ENCODE measurements around the gene MED12L.

MED12L gene

GRCh38 chr3:151316267-151316991, 231.0 kb downstream of the MED12L start, which contains the start of gene GPR87:
TSS of gene GPR87 (minus strand) at chr3:151316820. CDS start at chr3:151300100, 16,720 bp downstream.
- Mint-ChIP-seq H3K9me3 (no peaks in the 10 kb centered on the region), H3K27me3 (no peaks in the 10 kb centered on the region), H3K36me3 (ENCODE audit: low read depth) (no peaks in the 10 kb centered on the region), H3K27ac (peak within 1 kb of the TSS; percentile 97), H3K4me1 (ENCODE audit: low read depth) (peaks cover 52% of the 10 kb centered on the region), H3K4me3 (peak within 1 kb of the TSS; percentile 65)
- DNase-seq, result no peak

GRCh38 chr3:151318313-151318712, 232.8 kb downstream of the MED12L start:
- no peaks in the 10 kb centered on the region for H3K27me3 Mint-ChIP-seq
- H3K4me3 Mint-ChIP-seq, result peak overlapping the region; percentile 37
- peaks cover 59% of the 10 kb centered on the region for H3K4me1 Mint-ChIP-seq (ENCODE audit: low read depth)
- no peaks in the 10 kb centered on the region for H3K9me3 Mint-ChIP-seq
- peak overlapping the region; percentile 55 for H3K27ac Mint-ChIP-seq
- no peak for DNase-seq
- no peaks in the 10 kb centered on the region for H3K36me3 Mint-ChIP-seq (ENCODE audit: low read depth)

GRCh38 chr3:151318991-151319390, 233.5 kb downstream of the MED12L start:
- DNase-seq, result no peak
- no peaks in the 10 kb centered on the region for H3K27me3 Mint-ChIP-seq
- peak overlapping the region; percentile 57 for H3K27ac Mint-ChIP-seq
- no peak overlapping the region for H3K4me3 Mint-ChIP-seq
- H3K9me3 Mint-ChIP-seq, result no peaks in the 10 kb centered on the region
- H3K36me3 Mint-ChIP-seq (ENCODE audit: low read depth), result no peaks in the 10 kb centered on the region
- peaks cover 66% of the 10 kb centered on the region for H3K4me1 Mint-ChIP-seq (ENCODE audit: low read depth)

- H3K27ac Mint-ChIP-seq, result peak overlapping the region; percentile 80
- H3K9me3 Mint-ChIP-seq, result no peaks in the 10 kb centered on the region
- no peaks in the 10 kb centered on the region for H3K36me3 Mint-ChIP-seq (ENCODE audit: low read depth)
- H3K4me3 Mint-ChIP-seq, result no peak overlapping the region
- H3K27me3 Mint-ChIP-seq, result no peaks in the 10 kb centered on the region
- peaks cover 66% of the 10 kb centered on the region for H3K4me1 Mint-ChIP-seq (ENCODE audit: low read depth)
- no peak for DNase-seq
Measured at GRCh38 chr3:151319628-151320027, 234.2 kb downstream of the MED12L start.

GRCh38 chr3:151320131-151320530, 234.7 kb downstream of the MED12L start:
- no peaks in the 10 kb centered on the region for H3K9me3 Mint-ChIP-seq
- H3K4me1 Mint-ChIP-seq (ENCODE audit: low read depth), result peaks cover 63% of the 10 kb centered on the region
- no peak for DNase-seq
- no peak overlapping the region for H3K4me3 Mint-ChIP-seq
- no peaks in the 10 kb centered on the region for H3K27me3 Mint-ChIP-seq
- H3K27ac Mint-ChIP-seq, result peak overlapping the region; percentile 80
- H3K36me3 Mint-ChIP-seq (ENCODE audit: low read depth), result no peaks in the 10 kb centered on the region

DNA sequence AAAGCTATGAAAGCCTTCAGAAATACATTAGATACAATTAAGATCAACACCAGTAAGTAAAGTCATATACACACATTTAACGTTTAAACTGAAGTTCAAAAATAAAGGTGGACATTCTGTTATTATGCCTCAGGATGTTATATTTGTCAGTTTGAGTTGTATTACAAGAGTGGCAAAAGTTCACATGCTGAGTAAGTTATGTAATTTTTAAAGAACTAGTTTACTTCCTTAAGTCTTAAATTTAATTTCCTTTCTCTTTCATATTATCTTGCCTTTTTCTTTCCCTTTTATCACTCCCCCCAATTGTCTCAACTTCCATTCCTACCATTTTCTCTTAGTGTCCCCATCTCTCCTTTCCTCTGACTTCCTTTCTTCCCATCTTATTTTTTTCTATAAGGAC, 236.1 kb downstream of the MED12L start:
- Mint-ChIP-seq H3K36me3 (ENCODE audit: low read depth) (no peaks in the 10 kb centered on the region), H3K4me1 (ENCODE audit: low read depth) (peaks cover 49% of the 10 kb centered on the region), H3K27ac (no peak overlapping the region), H3K4me3 (no peak overlapping the region), H3K27me3 (no peaks in the 10 kb centered on the region), H3K9me3 (no peaks in the 10 kb centered on the region)
- DNase-seq, result no peak

GRCh38 chr3:151322511-151322910, 237.0 kb downstream of the MED12L start:
- Mint-ChIP-seq H3K27ac (no peak overlapping the region), H3K9me3 (no peaks in the 10 kb centered on the region), H3K36me3 (ENCODE audit: low read depth) (no peaks in the 10 kb centered on the region), H3K4me1 (ENCODE audit: low read depth) (peaks cover 48% of the 10 kb centered on the region), H3K27me3 (peaks cover 4% of the 10 kb centered on the region), H3K4me3 (no peak overlapping the region)
- no peak for DNase-seq

- no peak overlapping the region for H3K4me3 Mint-ChIP-seq
Measured at GRCh38 chr3:151327571-151328198, 242.2 kb downstream of the MED12L start.

DNA sequence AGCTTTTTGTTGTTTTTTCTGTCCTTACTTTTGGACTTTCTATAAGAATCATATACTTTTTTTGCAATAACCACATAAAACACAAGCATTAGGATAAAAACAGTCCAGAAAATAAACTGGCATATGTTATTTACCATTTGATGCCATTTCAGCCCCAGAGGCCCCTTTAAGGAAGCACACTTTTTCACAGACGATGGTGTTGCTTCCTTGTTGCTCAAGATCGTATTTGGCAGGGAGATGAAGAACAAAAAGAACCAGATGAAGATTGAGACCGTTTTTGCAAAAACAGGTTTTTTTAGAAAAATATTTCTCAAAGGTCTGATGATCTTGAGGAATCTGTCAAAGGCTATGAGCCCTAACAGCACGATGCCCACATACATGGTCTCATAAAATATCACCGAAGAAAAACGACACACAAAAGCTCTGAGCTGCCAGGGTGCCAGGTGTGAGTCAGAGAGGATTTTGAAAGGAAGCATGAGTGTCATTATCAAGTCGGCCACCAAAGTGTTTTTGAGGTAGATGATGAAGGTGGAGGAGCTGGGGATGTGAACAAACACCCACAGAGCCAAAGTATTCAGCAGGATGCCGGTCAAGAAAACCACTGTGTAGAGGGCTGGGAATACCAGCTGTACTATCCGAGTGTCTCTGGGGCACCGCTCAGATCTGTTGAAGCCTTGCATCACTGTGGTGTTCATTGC, 243.0 kb downstream of the MED12L start:
- H3K27me3 Mint-ChIP-seq, result peaks cover 11% of the 10 kb centered on the region
- no peaks in the 10 kb centered on the region for H3K36me3 Mint-ChIP-seq (ENCODE audit: low read depth)

More at GRCh38 chr3:151327571-151328198, 242.2 kb downstream of the MED12L start:
- no peaks in the 10 kb centered on the region for H3K36me3 Mint-ChIP-seq (ENCODE audit: low read depth)
- H3K27me3 Mint-ChIP-seq, result peaks cover 11% of the 10 kb centered on the region
- peaks cover 25% of the 10 kb centered on the region for H3K4me1 Mint-ChIP-seq (ENCODE audit: low read depth)
- no peak overlapping the region for H3K27ac Mint-ChIP-seq
- H3K9me3 Mint-ChIP-seq, result no peaks in the 10 kb centered on the region
- DNase-seq, result no peak

GRCh38 chr3:151329363-151329762, 243.9 kb downstream of the MED12L start, which contains the start of gene P2RY13:
TSS of gene P2RY13 (minus strand) at chr3:151329549. CDS start at chr3:151329528, 21 bp downstream.
- H3K27me3 Mint-ChIP-seq, result peaks cover 11% of the 10 kb centered on the region
- H3K27ac Mint-ChIP-seq, result peak within 1 kb of the TSS; percentile 34
- H3K9me3 Mint-ChIP-seq, result no peaks in the 10 kb centered on the region
- H3K4me1 Mint-ChIP-seq (ENCODE audit: low read depth), result peaks cover 13% of the 10 kb centered on the region
- H3K4me3 Mint-ChIP-seq, result peak within 1 kb of the TSS; percentile 53
- no peak for DNase-seq
- H3K36me3 Mint-ChIP-seq (ENCODE audit: low read depth), result no peaks in the 10 kb centered on the region

More for the DNA sequence above, 243.0 kb downstream of the MED12L start:
- Mint-ChIP-seq H3K27ac (peak overlapping the region; percentile 34), H3K9me3 (no peaks in the 10 kb centered on the region), H3K4me3 (peak overlapping the region; percentile 53), H3K4me1 (ENCODE audit: low read depth) (peaks cover 21% of the 10 kb centered on the region)
- no peak for DNase-seq

DNA sequence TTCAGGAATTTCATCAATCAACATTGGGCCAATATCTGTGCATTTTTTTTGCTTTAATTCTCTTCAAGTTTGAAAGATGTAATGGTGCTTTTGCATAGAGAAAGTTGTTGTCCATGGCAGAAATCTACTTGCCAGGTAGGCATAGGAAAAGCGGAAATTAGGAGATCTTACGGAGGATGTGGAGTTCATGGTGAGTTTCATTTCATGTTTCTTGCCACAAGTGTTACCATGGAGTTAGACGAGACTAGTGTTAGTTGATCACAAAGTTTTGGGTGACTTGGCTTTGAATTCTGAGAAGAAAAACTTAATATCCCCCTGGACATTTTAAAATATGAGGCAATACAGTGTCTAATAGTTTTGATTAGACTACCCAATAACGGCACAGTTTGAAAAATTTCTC, 244.9 kb downstream of the MED12L start:
- DNase-seq, result no peak
- Mint-ChIP-seq H3K9me3 (no peaks in the 10 kb centered on the region), H3K27ac (no peak overlapping the region), H3K27me3 (peaks cover 14% of the 10 kb centered on the region), H3K36me3 (ENCODE audit: low read depth) (no peaks in the 10 kb centered on the region), H3K4me1 (ENCODE audit: low read depth) (peaks cover 13% of the 10 kb centered on the region), H3K4me3 (no peak overlapping the region)

DNA sequence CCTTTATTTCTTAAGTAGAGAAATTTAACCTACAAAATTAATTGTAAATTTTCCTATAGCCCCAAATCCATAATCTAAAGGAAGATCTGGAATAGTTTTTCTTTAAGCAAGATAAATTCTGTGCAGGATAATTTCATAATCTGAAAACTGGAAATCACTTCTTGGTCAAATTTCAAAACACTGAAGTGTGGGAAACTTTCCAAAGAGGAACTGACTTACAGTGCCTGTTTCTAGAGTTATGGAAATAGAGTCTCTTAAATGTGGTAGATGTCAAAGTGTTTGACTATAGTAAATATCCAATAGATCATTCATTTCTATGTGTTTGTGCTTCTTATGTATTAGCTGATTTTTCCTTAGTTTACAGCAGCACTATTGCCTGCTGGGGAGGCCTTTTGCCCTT, 245.4 kb downstream of the MED12L start:
- DNase-seq, result no peak
- Mint-ChIP-seq H3K4me3 (no peak overlapping the region), H3K4me1 (ENCODE audit: low read depth) (peaks cover 13% of the 10 kb centered on the region), H3K27ac (no peak overlapping the region), H3K27me3 (peaks cover 14% of the 10 kb centered on the region), H3K36me3 (ENCODE audit: low read depth) (no peaks in the 10 kb centered on the region), H3K9me3 (no peaks in the 10 kb centered on the region)

GRCh38 chr3:151331696-151332095, 246.2 kb downstream of the MED12L start:
- DNase-seq, result no peak
- Mint-ChIP-seq H3K27ac (no peak overlapping the region), H3K4me1 (ENCODE audit: low read depth) (peaks cover 13% of the 10 kb centered on the region), H3K9me3 (no peaks in the 10 kb centered on the region), H3K4me3 (no peak overlapping the region), H3K36me3 (ENCODE audit: low read depth) (no peaks in the 10 kb centered on the region), H3K27me3 (peaks cover 15% of the 10 kb centered on the region)

DNA sequence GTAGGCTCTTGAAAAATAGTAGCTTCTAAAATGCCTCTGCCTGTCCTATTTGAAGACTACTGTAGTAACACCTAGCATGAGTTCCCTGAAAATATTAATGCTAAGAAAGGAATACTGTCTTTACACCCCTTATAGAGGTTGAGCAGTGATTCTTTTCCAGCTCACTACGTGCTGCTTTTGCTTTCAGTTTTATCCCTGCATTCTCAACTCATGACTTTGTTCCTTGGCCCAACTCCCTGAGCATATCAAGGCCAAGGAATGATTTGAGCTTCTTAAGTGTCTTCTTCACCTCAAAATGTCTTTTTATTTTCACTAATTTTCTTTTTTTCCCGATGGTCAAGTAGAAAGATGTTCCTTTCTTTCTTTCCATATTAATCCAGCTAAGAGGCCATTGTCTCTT, 260.4 kb downstream of the MED12L start:
- no peak overlapping the region for H3K27ac Mint-ChIP-seq
- no peaks in the 10 kb centered on the region for H3K9me3 Mint-ChIP-seq
- H3K27me3 Mint-ChIP-seq, result peaks cover 34% of the 10 kb centered on the region
- H3K4me1 Mint-ChIP-seq (ENCODE audit: low read depth), result peaks cover 8% of the 10 kb centered on the region
- H3K4me3 Mint-ChIP-seq, result no peak overlapping the region
- DNase-seq, result no peak
- H3K36me3 Mint-ChIP-seq (ENCODE audit: low read depth), result no peaks in the 10 kb centered on the region

DNA sequence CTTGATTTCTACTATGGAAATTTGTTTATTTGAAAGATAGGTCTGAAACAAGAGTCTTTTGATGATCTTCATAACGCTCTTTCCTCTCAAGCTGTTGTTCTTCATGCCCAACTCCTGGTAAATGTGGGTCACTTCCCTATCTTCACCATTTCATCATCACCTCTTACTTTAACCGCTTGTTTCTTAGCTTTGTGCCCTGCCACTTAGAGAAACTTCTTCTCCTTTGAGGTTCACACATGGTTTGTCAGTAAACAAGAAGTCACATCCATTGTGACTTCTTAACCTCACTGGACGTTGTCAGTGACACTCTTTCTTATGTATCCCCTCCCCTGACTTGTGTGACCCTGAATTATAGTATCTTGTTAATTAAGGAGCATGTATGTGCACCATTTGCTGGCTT, 260.8 kb downstream of the MED12L start:
- no peaks in the 10 kb centered on the region for H3K9me3 Mint-ChIP-seq
- no peak overlapping the region for H3K4me3 Mint-ChIP-seq
- peaks cover 8% of the 10 kb centered on the region for H3K4me1 Mint-ChIP-seq (ENCODE audit: low read depth)
- H3K27ac Mint-ChIP-seq, result no peak overlapping the region
- no peaks in the 10 kb centered on the region for H3K36me3 Mint-ChIP-seq (ENCODE audit: low read depth)
- no peak for DNase-seq
- H3K27me3 Mint-ChIP-seq, result peaks cover 32% of the 10 kb centered on the region
